ENCODE measurements around the gene CDRT4.
"Not testable (repeated sequence)": the region's sequence is repeated elsewhere in the genome, so short reads cannot be mapped to it uniquely, and the experiment has no call there.

CDRT4 gene
- 0 to 4.4 (median 0.30) reads per million in 9 experiments for total RNA-seq

DNA sequence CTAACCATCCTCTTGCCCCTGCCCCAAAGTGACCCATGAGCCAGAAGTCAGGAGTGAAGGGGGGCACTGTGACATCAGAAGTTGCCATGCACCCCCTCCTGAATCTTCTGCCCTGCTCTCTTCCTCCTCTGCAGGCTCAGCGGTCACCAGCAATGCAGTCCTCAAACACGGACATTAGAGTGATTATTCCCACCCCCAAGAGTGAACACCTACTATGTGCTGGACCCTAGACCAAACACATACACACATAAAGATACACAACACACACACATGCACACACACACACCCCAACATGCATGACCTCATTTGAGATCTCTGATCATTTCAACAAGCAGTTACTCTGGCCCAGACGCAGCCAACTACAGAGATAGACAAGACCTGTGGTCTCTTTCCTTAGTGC lies at the start of gene CDRT4:
Gene CDRT4, minus strand, starts transcription at position 30 of the 400 bp plus-strand sequence. CDS start 27,383 bp downstream, outside the sequence.
- ATAC-seq (replicated peaks): no peak
- H3K4me3 Mint-ChIP-seq: no peak within 1 kb of the TSS
- H3K27me3 Mint-ChIP-seq: no peaks in the 10 kb centered on the region
- no peaks in the 10 kb centered on the region for H3K9me3 Mint-ChIP-seq
- DNase-seq: no peak
- no peaks in the 10 kb centered on the region for H3K4me1 Mint-ChIP-seq (ENCODE audit: low read depth in 2 of 2)
- no peaks in the 10 kb centered on the region for H3K36me3 Mint-ChIP-seq (ENCODE audit: insufficient read depth)
- peak within 1 kb of the TSS in 1 of 2 donors; percentile 36 for H3K27ac Mint-ChIP-seq

DNA sequence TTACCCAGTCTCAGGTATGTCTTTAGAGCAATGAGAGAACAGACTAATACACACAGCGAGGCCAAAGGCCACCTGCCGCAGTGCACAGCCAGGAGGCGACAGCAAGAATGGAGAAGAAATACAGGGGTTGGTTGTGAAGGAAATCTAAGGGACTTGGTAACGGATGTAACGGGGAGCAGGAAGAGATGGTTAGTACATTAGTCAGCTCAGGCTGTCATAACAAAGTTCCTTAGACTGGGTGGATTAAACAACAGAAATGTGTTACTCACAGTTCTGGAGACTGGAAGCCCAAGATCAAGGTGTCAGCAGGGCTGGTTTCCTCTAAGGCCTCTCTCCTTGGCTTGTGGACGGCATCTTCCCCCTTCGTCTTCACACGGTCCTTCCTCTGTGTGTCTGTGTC lies 48.7 kb upstream of the CDRT4 start:
- Mint-ChIP-seq H3K27me3 (no peaks in the 10 kb centered on the region), H3K9me3 (no peaks in the 10 kb centered on the region), H3K27ac (peak overlapping the region in 1 of 2 donors; percentile 32), H3K4me3 (no peak overlapping the region), H3K36me3 (ENCODE audit: insufficient read depth) (peaks cover 4% of the 10 kb centered on the region), H3K4me1 (ENCODE audit: low read depth in 2 of 2) (peaks cover 5 to 10% of the 10 kb centered on the region in 2 donors)
- no peak for ATAC-seq (replicated peaks)
- DNase-seq: no peak

DNA sequence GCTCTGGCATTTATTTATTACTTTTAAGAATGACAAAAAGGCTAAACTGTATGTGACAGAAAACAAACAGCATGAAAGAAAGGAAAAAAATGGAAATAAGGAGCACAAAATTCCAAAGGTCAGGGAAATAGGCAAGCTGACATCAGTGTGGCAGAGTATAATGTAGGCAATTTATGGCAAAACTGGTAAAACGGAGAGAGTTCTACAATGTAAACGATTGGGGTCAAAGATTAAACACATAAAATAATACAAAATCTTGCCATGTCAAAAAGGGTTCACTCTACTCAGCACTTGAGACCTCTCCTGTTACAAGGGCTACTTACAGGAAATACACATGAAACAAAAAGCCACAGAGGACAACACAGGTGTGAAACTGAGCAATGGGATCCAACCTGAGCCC lies 47.0 kb upstream of the CDRT4 start:
- Mint-ChIP-seq H3K9me3 (no peaks in the 10 kb centered on the region), H3K4me3 (no peak overlapping the region), H3K27me3 (no peaks in the 10 kb centered on the region), H3K27ac (no peak overlapping the region), H3K36me3 (ENCODE audit: insufficient read depth) (peaks cover 4% of the 10 kb centered on the region), H3K4me1 (ENCODE audit: low read depth in 2 of 2) (peaks cover 5 to 10% of the 10 kb centered on the region in 2 donors)
- no peak for ATAC-seq (replicated peaks)
- no peak for DNase-seq

DNA sequence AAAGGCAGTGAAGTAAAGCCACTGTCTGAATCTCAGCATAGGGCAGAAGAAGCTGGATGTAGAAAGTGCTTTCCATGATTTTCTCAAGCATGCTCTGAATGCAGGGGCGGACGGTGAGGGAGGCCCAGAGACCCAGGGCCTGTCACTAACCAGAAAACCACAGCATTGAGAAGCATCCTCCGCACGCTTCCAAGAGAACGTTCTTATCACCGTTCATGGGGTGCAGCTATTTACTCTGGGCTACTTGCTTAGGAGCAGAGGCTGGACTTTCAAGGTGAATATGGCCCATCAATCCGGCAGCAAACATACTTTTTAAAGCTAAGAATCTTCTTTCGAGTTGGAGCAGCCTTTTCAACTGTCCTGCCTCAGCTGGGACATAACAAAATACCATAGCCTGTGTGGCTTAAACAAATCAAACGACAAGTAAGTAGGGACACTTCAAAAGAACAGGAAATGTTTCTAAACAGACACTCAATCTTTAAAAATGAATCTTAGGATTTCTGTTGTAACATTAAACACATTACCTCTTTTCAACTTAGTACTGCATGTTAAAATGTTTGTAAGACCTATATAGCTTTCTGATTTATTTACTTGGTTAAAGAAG lies 46.5 kb upstream of the CDRT4 start:
- Mint-ChIP-seq H3K27ac (peak overlapping the region in 1 of 2 donors; percentile 9), H3K4me3 (no peak overlapping the region), H3K9me3 (no peaks in the 10 kb centered on the region), H3K36me3 (ENCODE audit: insufficient read depth) (peaks cover 4% of the 10 kb centered on the region), H3K4me1 (ENCODE audit: low read depth in 2 of 2) (peaks cover 5 to 9% of the 10 kb centered on the region in 2 donors), H3K27me3 (no peaks in the 10 kb centered on the region)
- DNase-seq (no peak), ATAC-seq (replicated peaks) (no peak)

DNA sequence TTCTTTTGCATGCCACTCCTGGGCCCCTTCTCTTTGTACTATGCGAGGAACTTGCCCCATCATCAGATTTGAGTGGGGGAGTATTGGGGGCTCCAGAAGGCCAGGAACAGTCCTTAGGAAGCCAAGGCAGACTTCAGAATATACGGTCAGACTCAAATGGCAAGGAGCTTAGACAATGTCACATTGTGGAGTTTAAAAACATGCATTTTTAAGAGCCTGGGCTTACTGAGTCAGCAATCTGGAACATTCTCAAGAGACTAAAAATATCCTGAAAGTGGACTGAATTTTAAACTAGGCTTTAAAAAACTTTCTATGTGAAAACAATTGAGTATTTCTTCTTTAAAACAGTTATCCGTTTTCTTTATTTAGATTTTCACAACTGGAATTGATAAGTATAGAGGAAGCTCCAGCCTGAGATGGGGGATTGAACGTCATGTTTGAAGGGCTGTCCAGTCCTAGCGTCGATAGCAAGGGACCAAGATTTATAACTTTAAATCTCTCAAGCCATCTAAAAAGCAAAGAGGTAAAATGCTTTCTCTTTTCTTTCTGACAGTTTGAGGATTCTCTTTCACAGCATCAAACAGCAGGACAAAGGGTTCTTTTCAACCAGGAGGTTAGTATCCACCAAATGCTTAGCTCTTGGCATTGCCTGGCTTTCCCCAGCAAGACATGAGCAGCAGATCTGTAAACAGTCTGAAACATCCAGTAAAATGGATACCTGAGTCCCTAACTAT lies 45.8 kb upstream of the CDRT4 start:
- Mint-ChIP-seq H3K4me1 (ENCODE audit: low read depth in 2 of 2) (peaks cover 5 to 7% of the 10 kb centered on the region in 2 donors), H3K4me3 (no peak overlapping the region), H3K9me3 (no peaks in the 10 kb centered on the region), H3K27ac (peak overlapping the region in 1 of 2 donors; percentile 9), H3K27me3 (no peaks in the 10 kb centered on the region), H3K36me3 (ENCODE audit: insufficient read depth) (peaks cover 4% of the 10 kb centered on the region)
- no peak for ATAC-seq (replicated peaks)
- DNase-seq: no peak

DNA sequence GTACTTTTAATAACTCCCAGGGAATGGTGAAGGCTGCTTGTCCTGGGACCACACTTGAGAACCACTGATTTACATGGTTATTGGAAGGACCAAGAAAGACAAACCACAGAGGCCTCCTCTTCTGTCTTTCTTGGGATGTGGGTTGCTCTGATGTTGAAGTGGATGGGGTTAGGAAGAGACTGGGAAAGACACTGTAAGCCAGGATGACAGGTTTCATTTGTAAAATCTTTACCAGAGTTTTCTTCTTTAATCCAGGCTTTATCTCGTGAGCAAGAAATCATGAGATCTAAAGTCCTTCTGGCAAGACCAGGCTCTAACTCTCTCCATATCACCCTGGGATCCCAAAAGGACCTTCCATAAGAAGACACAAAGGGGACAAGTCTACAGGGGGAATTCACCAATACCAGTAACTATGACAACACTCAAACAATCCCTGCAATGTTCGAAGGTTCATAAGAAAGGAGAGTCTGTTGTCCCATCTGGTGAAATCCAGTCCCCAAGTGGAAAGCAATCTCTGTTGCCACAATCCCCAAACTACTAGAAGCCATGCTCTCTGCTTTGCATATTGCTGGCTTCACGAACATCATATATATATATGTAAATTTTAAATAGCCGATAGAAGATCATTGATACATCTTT lies 44.8 kb upstream of the CDRT4 start:
- H3K27me3 Mint-ChIP-seq: no peaks in the 10 kb centered on the region
- no peak for ATAC-seq (replicated peaks)
- DNase-seq: no peak
- peaks cover 5 to 7% of the 10 kb centered on the region in 2 donors for H3K4me1 Mint-ChIP-seq (ENCODE audit: low read depth in 2 of 2)
- H3K27ac Mint-ChIP-seq: no peak overlapping the region
- no peaks in the 10 kb centered on the region for H3K9me3 Mint-ChIP-seq
- no peak overlapping the region for H3K4me3 Mint-ChIP-seq
- peaks cover 4% of the 10 kb centered on the region for H3K36me3 Mint-ChIP-seq (ENCODE audit: insufficient read depth)

DNA sequence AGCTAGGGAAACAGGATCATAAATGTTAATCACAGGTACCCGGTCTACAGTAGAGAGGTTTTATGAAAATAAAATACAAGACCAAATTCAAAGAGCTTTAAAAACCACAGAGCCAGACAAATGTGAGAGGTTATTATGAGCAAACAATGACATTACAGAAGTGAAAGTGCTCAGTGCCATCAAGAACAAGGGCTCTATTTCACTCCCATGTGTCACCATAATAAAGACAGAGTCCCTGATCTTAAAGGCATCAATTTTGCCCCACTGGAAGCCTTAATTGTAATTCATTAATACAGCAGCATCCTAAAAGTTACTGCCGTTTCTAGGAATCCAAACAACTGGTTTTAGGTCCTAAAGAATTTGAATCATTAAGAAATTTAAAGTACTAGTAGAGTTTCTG lies 43.7 kb upstream of the CDRT4 start:
- Mint-ChIP-seq H3K36me3 (ENCODE audit: insufficient read depth) (peaks cover 8% of the 10 kb centered on the region), H3K9me3 (no peaks in the 10 kb centered on the region), H3K27me3 (no peaks in the 10 kb centered on the region), H3K4me3 (no peak overlapping the region), H3K27ac (no peak overlapping the region), H3K4me1 (ENCODE audit: low read depth in 2 of 2) (peaks cover 5 to 7% of the 10 kb centered on the region in 2 donors)
- DNase-seq: no peak
- no peak for ATAC-seq (replicated peaks)

DNA sequence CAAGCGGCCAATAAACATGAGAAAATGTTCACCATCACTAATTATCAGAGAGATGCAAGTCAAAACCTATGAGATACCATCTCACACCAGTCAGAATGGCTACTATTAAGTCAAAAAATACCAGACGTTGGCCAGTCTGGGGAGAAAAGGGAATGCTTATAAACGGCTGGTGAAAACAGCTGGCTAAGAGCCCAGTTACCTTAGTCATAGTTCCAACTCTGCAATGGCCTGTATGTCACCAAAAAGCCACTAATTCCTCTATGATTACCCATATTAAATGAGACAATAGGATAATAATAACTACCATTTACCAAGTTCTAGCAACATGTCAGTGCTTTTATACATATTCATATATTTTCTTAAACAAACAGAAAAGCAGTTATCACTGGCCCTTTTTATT lies 42.9 kb upstream of the CDRT4 start:
- ATAC-seq (replicated peaks) (no peak), DNase-seq (no peak)
- Mint-ChIP-seq H3K36me3 (ENCODE audit: insufficient read depth) (peaks cover 4% of the 10 kb centered on the region), H3K9me3 (no peaks in the 10 kb centered on the region), H3K27me3 (no peaks in the 10 kb centered on the region), H3K4me3 (no peak overlapping the region), H3K4me1 (ENCODE audit: low read depth in 2 of 2) (peaks cover 0 to 7% of the 10 kb centered on the region in 2 donors), H3K27ac (no peak overlapping the region)

DNA sequence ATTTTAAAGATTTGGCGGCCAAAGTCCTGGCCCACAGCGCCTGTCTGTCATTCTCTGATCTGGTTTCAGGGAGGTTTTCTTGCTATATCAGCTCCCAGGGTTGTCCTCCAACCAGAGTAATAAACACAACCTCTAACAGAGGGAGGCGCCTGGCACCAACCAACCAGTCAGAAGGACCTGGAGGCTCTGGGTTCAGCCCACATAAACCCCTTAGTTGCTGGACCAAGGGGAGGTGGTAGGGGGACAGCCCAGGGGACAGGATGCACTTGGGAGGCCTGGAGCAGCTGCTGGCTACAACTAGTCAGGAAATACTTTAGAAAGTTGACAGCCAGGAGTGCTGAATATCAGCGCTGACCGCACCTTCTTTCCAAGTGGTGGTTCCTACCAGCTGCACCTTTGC lies 41.7 kb upstream of the CDRT4 start:
- Mint-ChIP-seq H3K27me3 (no peaks in the 10 kb centered on the region), H3K9me3 (no peaks in the 10 kb centered on the region), H3K36me3 (ENCODE audit: insufficient read depth) (peaks cover 4% of the 10 kb centered on the region), H3K27ac (peak overlapping the region in 1 of 2 donors; percentile 22), H3K4me1 (ENCODE audit: low read depth in 2 of 2) (peaks cover 0 to 7% of the 10 kb centered on the region in 2 donors), H3K4me3 (no peak overlapping the region)
- DNase-seq (no peak), ATAC-seq (replicated peaks) (no peak)

DNA sequence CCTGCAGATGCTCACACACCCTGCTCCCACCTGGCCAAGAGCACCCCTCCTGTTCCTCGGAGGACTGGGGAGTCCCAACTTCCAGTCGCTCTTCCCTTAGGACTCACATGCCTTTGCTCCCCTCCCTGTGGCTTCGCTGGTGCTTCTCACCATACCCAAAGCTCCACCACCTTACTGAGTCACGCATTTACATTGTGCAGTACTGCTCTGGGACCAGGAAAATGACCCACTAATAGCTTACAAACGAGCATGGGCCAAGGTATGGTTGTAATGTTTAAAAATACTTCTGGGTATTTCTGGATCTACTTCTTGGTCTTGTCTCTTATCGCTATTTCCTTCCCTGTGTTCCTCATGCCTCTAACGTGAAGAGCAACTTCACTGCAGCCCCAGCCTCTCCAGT lies 41.0 kb upstream of the CDRT4 start:
- H3K4me3 Mint-ChIP-seq: no peak overlapping the region
- DNase-seq: no peak
- H3K4me1 Mint-ChIP-seq (ENCODE audit: low read depth in 2 of 2): peaks cover 3 to 10% of the 10 kb centered on the region in 2 donors
- H3K36me3 Mint-ChIP-seq (ENCODE audit: insufficient read depth): peaks cover 4% of the 10 kb centered on the region
- peak overlapping the region in 1 of 2 donors; percentile 22 for H3K27ac Mint-ChIP-seq
- ATAC-seq (replicated peaks): no peak
- H3K27me3 Mint-ChIP-seq: no peaks in the 10 kb centered on the region
- no peaks in the 10 kb centered on the region for H3K9me3 Mint-ChIP-seq

DNA sequence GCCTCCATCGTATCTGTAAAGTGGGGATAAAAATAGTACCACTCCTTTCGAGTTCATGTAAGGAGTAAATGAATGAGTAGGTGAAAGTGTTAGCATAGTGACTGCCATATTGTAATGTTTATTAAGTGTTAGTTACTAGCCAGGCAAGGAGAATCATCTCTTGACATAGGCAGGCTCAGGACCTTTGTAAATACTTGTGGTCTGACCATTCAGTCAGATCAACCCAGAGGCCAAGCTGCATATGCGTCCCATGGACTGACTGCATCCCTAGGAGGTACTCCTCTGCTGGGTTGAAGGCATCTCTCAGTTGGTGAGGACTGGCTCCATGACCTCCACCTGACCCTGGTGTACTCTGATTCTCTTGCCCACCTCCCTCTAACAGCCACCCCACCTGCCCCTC lies 40.5 kb upstream of the CDRT4 start:
- no peak for ATAC-seq (replicated peaks)
- DNase-seq: no peak
- H3K27ac Mint-ChIP-seq: peak overlapping the region in 1 of 2 donors; percentile 22
- H3K4me3 Mint-ChIP-seq: no peak overlapping the region
- no peaks in the 10 kb centered on the region for H3K9me3 Mint-ChIP-seq
- H3K27me3 Mint-ChIP-seq: no peaks in the 10 kb centered on the region
- peaks cover 5 to 14% of the 10 kb centered on the region in 2 donors for H3K4me1 Mint-ChIP-seq (ENCODE audit: low read depth in 2 of 2)
- H3K36me3 Mint-ChIP-seq (ENCODE audit: insufficient read depth): peaks cover 4% of the 10 kb centered on the region

DNA sequence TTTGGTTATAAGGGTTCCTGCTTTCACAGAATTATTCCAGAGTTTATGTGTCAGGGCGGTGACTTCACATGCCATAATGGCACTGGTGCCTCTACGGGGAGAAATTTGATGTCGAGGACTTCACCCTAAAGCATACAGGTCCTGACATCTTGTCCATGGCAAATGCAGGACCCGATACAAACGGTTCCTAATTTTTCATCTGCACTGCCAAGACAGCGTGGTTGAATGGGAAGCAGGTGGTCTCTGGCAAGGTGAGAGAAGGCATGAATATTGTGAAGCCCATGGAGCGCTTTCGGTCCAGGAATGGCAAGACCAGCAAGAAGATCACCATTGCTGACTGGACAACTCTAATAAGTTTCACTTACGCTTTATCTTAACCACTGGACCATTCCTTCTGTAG lies 39.6 kb upstream of the CDRT4 start:
- ATAC-seq (replicated peaks): no peak
- H3K27me3 Mint-ChIP-seq: no peaks in the 10 kb centered on the region
- DNase-seq: no peak
- H3K27ac Mint-ChIP-seq: no peak overlapping the region
- no peaks in the 10 kb centered on the region for H3K9me3 Mint-ChIP-seq
- peaks cover 7 to 15% of the 10 kb centered on the region in 2 donors for H3K4me1 Mint-ChIP-seq (ENCODE audit: low read depth in 2 of 2)
- H3K4me3 Mint-ChIP-seq: no peak overlapping the region
- H3K36me3 Mint-ChIP-seq (ENCODE audit: insufficient read depth): peaks cover 4% of the 10 kb centered on the region

DNA sequence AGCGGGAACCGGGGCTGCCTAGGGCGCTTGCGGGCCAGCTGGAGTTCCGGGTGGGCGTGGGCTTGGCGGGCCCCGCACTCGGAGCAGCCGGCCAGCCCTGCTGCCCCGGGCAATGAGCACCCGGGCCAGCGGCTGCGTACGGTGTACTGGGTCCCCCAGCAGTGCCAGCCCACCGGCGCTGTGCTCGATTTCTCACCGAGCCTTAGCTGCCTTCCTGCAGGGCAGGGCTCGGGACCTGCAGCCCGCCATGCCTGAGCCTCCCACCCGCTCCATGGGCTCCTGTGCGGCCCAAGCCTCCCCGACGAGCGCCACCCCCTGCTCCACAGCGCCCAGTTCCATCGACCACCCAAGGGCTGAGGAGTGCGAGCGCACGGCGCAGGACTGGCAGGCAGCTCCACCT lies 38.3 kb upstream of the CDRT4 start:
- H3K36me3 Mint-ChIP-seq (ENCODE audit: insufficient read depth); ATAC-seq (replicated peaks); H3K4me3 Mint-ChIP-seq; H3K27me3 Mint-ChIP-seq; DNase-seq; H3K27ac Mint-ChIP-seq; H3K9me3 Mint-ChIP-seq: not testable (repeated sequence)
- H3K4me1 Mint-ChIP-seq (ENCODE audit: low read depth in 2 of 2): peaks cover 7 to 13% of the 10 kb centered on the region in 2 donors

DNA sequence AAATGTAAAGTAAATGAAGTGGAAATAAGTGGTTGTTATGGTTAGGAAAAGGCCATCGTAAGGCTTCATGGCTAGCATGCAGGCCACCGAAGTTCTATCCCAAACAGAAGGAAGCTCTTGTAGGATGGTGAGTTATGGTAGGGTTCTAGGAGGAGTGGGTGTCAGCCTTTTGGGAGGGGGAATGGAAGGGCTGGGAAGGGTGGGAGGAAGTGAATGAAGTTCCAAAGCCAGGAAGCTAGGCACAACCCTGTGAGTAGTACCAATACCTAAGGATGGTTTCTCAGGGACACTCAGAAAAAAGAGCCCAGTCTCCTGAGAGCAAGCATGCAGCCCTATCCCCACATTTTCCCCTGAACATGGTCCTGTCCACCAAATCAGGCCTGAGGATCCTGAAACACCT lies 36.3 kb upstream of the CDRT4 start:
- H3K4me1 Mint-ChIP-seq (ENCODE audit: low read depth in 2 of 2): peaks cover 7 to 13% of the 10 kb centered on the region in 2 donors
- no peaks in the 10 kb centered on the region for H3K27me3 Mint-ChIP-seq
- no peak for DNase-seq
- H3K27ac Mint-ChIP-seq: peak overlapping the region; percentile 8 to 14
- ATAC-seq (replicated peaks): no peak
- H3K36me3 Mint-ChIP-seq (ENCODE audit: insufficient read depth): peaks cover 6% of the 10 kb centered on the region
- no peak overlapping the region for H3K4me3 Mint-ChIP-seq
- no peaks in the 10 kb centered on the region for H3K9me3 Mint-ChIP-seq
